Measurements from ENCODE around the gene SCN9A.

DNA sequence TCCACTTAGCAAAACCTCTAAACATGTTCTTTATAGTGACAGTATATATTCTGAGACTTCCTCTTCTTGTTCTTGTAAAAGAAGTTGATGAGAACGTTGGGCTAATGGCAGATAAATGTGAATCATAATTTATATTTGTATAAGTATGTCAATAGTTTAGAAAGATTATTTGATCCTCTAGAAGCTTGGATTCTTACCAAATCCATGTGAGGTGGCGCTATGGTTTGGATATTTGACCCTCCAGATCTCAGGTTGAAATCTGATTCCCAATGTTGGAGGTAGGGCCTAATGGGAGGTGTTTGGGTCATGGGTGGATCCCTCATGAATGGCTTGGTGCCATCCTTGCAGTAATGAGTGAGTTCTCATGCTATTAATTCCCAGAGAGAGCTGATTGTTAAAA, 218.2 kb downstream of the SCN9A start:
- TF ChIP-seq, protein P1, sequence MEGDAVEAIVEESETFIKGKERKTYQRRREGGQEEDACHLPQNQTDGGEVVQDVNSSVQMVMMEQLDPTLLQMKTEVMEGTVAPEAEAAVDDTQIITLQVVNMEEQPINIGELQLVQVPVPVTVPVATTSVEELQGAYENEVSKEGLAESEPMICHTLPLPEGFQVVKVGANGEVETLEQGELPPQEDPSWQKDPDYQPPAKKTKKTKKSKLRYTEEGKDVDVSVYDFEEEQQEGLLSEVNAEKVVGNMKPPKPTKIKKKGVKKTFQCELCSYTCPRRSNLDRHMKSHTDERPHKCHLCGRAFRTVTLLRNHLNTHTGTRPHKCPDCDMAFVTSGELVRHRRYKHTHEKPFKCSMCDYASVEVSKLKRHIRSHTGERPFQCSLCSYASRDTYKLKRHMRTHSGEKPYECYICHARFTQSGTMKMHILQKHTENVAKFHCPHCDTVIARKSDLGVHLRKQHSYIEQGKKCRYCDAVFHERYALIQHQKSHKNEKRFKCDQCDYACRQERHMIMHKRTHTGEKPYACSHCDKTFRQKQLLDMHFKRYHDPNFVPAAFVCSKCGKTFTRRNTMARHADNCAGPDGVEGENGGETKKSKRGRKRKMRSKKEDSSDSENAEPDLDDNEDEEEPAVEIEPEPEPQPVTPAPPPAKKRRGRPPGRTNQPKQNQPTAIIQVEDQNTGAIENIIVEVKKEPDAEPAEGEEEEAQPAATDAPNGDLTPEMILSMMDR (conservative IDR thresholded peaks at IDR 0.05; ENCODE audit: low read length): no peak
- no peak for TF ChIP-seq EZH2phosphoT487 (IDR thresholded peaks at IDR 0.05; ENCODE audit: borderline replicate concordance, low read depth, low read length)

Measured in OCI-LY7 (cell line).